H9 (cell line): ENCODE measurements around the gene DLD. TPM values are rescaled to one million over a fixed set of nuclear protein-coding genes. Genes with fewer than 3 reads are reported as not detected.

Experiments
- DNase-seq: peaks from one replicate; pipeline ENCODE4 v3.0.0-alpha.2; 2017
- H2AFZ ChIP-seq: one replicate; pipeline ENCODE4 v1.6.1; 2013; ENCODE audit warnings: mild to moderate bottlenecking, low read length, control low read depth, moderate library complexity
- H2AK5ac ChIP-seq: 2 replicates; pipeline ENCODE4 v1.6.1; 2013; ENCODE audit warnings: low read length, control low read depth, mixed read lengths; ENCODE audit not compliant: insufficient read length
- H2BK120ac ChIP-seq: one replicate; pipeline ENCODE4 v1.6.1; 2013; ENCODE audit warnings: low read depth, mild to moderate bottlenecking, low read length, control low read depth, inconsistent platforms; ENCODE audit not compliant: poor library complexity, severe bottlenecking
- H2BK12ac ChIP-seq: 2 replicates; pipeline ENCODE4 v1.6.1; 2013; ENCODE audit warnings: low read length, control low read depth, mixed read lengths, low read depth; ENCODE audit not compliant: insufficient read length
- H2BK15ac ChIP-seq: 2 replicates; pipeline ENCODE4 v1.6.1; 2013; ENCODE audit warnings: low read depth, low read length, control low read depth
- H2BK20ac ChIP-seq: one replicate; pipeline ENCODE4 v1.6.1; 2013; ENCODE audit warnings: low read depth, mild to moderate bottlenecking, low read length, control low read depth, inconsistent platforms; ENCODE audit not compliant: poor library complexity, severe bottlenecking
- H2BK5ac ChIP-seq: 2 replicates; pipeline ENCODE4 v1.6.1; 2013; ENCODE audit warnings: low read length, control low read depth, mixed read lengths; ENCODE audit not compliant: insufficient read length
- H3K14ac ChIP-seq: 2 replicates; pipeline ENCODE4 v1.6.1; 2013; ENCODE audit warnings: low read length, control low read depth; ENCODE audit not compliant: insufficient read depth
- H3K18ac ChIP-seq: 2 replicates; pipeline ENCODE4 v1.6.1; 2013; ENCODE audit warnings: low read depth, mild to moderate bottlenecking, mixed read lengths, low read length, control low read depth; ENCODE audit not compliant: insufficient read length
- H3K23ac ChIP-seq: 2 replicates; pipeline ENCODE4 v1.6.1; 2013; ENCODE audit warnings: low read length, control low read depth, mixed read lengths, low read depth; ENCODE audit not compliant: insufficient read length
- H3K23me2 ChIP-seq: 2 replicates; pipeline ENCODE4 v1.6.1; 2013; ENCODE audit warnings: low read depth, mild to moderate bottlenecking, mixed read lengths, low read length, control low read depth; ENCODE audit not compliant: insufficient read length, poor library complexity, severe bottlenecking
- H3K27ac ChIP-seq: 2 replicates; pipeline ENCODE4 v1.5.1; 2013; ENCODE audit warnings: low read length, control low read depth, mixed read lengths, low read depth; ENCODE audit not compliant: insufficient read length
- H3K27me3 ChIP-seq: 2 replicates; pipeline ENCODE4 v1.6.1; 2013; ENCODE audit warnings: low read length, control low read depth, inconsistent platforms; ENCODE audit not compliant: insufficient read depth
- H3K4ac ChIP-seq: 2 replicates; pipeline ENCODE4 v1.6.1; 2013; ENCODE audit warnings: low read depth, mild to moderate bottlenecking, control low read depth, inconsistent platforms, low read length, moderate library complexity
- H3K4me1 ChIP-seq: 2 replicates; pipeline ENCODE4 v1.6.1; 2013; ENCODE audit warnings: low read length, control low read depth, inconsistent platforms; ENCODE audit not compliant: insufficient read depth
- H3K4me2 ChIP-seq: 2 replicates; pipeline ENCODE4 v1.6.1; 2013; ENCODE audit warnings: low read length, control low read depth, mixed read lengths; ENCODE audit not compliant: insufficient read length, insufficient read depth
- H3K56ac ChIP-seq: 2 replicates; pipeline ENCODE4 v1.6.1; 2013; ENCODE audit warnings: low read depth, mild to moderate bottlenecking, mixed read lengths, low read length, control low read depth; ENCODE audit not compliant: insufficient read length
- H3K79me1 ChIP-seq: 2 replicates; pipeline ENCODE4 v1.6.1; 2013; ENCODE audit warnings: low read depth, mild to moderate bottlenecking, moderate library complexity, low read length, control low read depth, inconsistent platforms; ENCODE audit not compliant: insufficient read depth, poor library complexity, severe bottlenecking
- H3K79me2 ChIP-seq: 2 replicates; pipeline ENCODE4 v1.6.1; 2013; ENCODE audit warnings: low read length, control low read depth, inconsistent platforms; ENCODE audit not compliant: insufficient read depth
- H3K9ac ChIP-seq: 2 replicates; pipeline ENCODE4 v1.6.1; 2013; ENCODE audit warnings: low read length, control low read depth, mixed read lengths; ENCODE audit not compliant: insufficient read length; ENCODE audit errors: extremely low read depth
- H3K9me3 ChIP-seq: one replicate; pipeline ENCODE4 v1.6.1; 2013; ENCODE audit warnings: low read depth, low read length, inconsistent platforms; ENCODE audit not compliant: control insufficient read depth
- H3T11ph ChIP-seq: one replicate; pipeline ENCODE4 v1.6.1; 2013; ENCODE audit warnings: mild to moderate bottlenecking, low read length, control low read depth, inconsistent platforms
- H4K20me1 ChIP-seq: one replicate; pipeline ENCODE4 v1.6.1; 2013; ENCODE audit not compliant: control insufficient read depth, insufficient read length, insufficient read depth
- H4K5ac ChIP-seq: 2 replicates; pipeline ENCODE4 v1.6.1; 2013; ENCODE audit warnings: low read depth, mild to moderate bottlenecking, mixed read lengths, low read length, control low read depth; ENCODE audit not compliant: insufficient read length
- H4K8ac ChIP-seq: replicated peaks from 2 replicates; pipeline ENCODE4 v1.6.1; 2013; ENCODE audit warnings: low read length, control low read depth, mixed read lengths, low read depth; ENCODE audit not compliant: insufficient read length
- H4K91ac ChIP-seq: 2 replicates; pipeline ENCODE4 v1.6.1; 2013; ENCODE audit warnings: low read depth, mild to moderate bottlenecking, moderate library complexity, mixed read lengths, low read length, control low read depth; ENCODE audit not compliant: insufficient read length
- H3K27ac Mint-ChIP-seq, 3 experiments: 2 replicates in 2 of 3; 3 replicates in 1 of 3; pipeline ENCODE4 v1.8.0; 2020 to 2021; ENCODE audit warnings: mixed read lengths in 3 of 3, mild to moderate bottlenecking in 1 of 3, moderate library complexity in 1 of 3
- H3K27me3 Mint-ChIP-seq: 2 replicates; pipeline ENCODE4 v1.8.0; 2021; ENCODE audit warnings: low read depth, mild to moderate bottlenecking, moderate library complexity, mixed read lengths
- H3K36me3 Mint-ChIP-seq, 3 experiments: 2 replicates in 2 of 3; 3 replicates in 1 of 3; pipeline ENCODE4 v1.8.0; 2020 to 2021; ENCODE audit warnings: low read depth in 3 of 3, mixed read lengths in 3 of 3; ENCODE audit not compliant: insufficient read depth in 1 of 3
- H3K4me1 Mint-ChIP-seq, 2 experiments: 2 replicates each; pipeline ENCODE4 v1.8.0; 2020; ENCODE audit warnings: mixed read lengths in 2 of 2
- H3K4me3 Mint-ChIP-seq, 2 experiments: 2 replicates in 1 of 2; 3 replicates in 1 of 2; pipeline ENCODE4 v1.8.0; 2020 to 2021; ENCODE audit warnings: mild to moderate bottlenecking in 2 of 2, mixed read lengths in 2 of 2, moderate library complexity in 1 of 2
- H3K9me3 Mint-ChIP-seq, 2 experiments: 2 replicates in 1 of 2; 3 replicates in 1 of 2; pipeline ENCODE4 v1.8.0; 2020; ENCODE audit warnings: mild to moderate bottlenecking in 2 of 2, mixed read lengths in 2 of 2, moderate library complexity in 1 of 2
- WGBS: extraction: QIAGEN DNeasy Blood & Tissue Kit; methylation state at CpG from one replicate; pipeline ENCODE4 v1.1.7; 2013; ENCODE audit warnings: missing lambda C conversion rate, low lambda C conversion rate, mixed read lengths; ENCODE audit not compliant: insufficient read length; ENCODE audit errors: extremely low coverage; 5-methylcytosine and 5-hydroxymethylcytosine counted together
- total RNA-seq: library from RNA; stranded (reverse); gene quantifications from 2 replicates; pipeline ENCODE4 v1.2.1, GENCODE V29; 2021
- TF ChIP-seq, protein P1 (sequence below): fragments of 200-600 bp; sonication (generic); conservative IDR thresholded peaks from 3 replicates; pipeline ENCODE4 v1.8.0; 2021; ENCODE audit warnings: antibody characterized with exemption, mild to moderate bottlenecking

The DLD gene
- total RNA-seq, 1 experiment from 2014 or later, result 93.7 TPM

- no peak for DNase-seq
- peaks cover 35 to 83% (median 71%) of the 10 kb centered on the region in 3 experiments; a peak in 6 of 7 replicates for H3K36me3 Mint-ChIP-seq
Measured at GRCh38 chr7:107959527-107959898, 68.5 kb downstream of the DLD start.

More at GRCh38 chr7:107959527-107959898, 68.5 kb downstream of the DLD start:
- Histone ChIP-seq H4K8ac (no peak overlapping the region), H2BK5ac (no peak overlapping the region), H3K4me1 (peaks cover 12% of the 10 kb centered on the region; the same call in 1 of the 2 replicates), H3K79me1 (no peaks in the 10 kb centered on the region), H2AFZ (no peak overlapping the region), H4K20me1 (no peaks in the 10 kb centered on the region), H3K4me2 (no peak overlapping the region), H3K18ac (no peak overlapping the region), H3K79me2 (no peaks in the 10 kb centered on the region), H2BK120ac (no peak overlapping the region), H3K4ac (no peak overlapping the region), H3K9ac (no peak overlapping the region), H4K91ac (no peak overlapping the region), H2BK12ac (no peak overlapping the region), H2BK20ac (no peak overlapping the region), H3T11ph (no peak overlapping the region), H2AK5ac (no peak overlapping the region), H3K23ac (no peak overlapping the region), H2BK15ac (no peak overlapping the region), H3K56ac (no peak overlapping the region), H4K5ac (no peak overlapping the region), H3K14ac (no peak overlapping the region; the same call in 1 of the 2 replicates), H3K27me3 (no peaks in the 10 kb centered on the region), H3K9me3 (no peaks in the 10 kb centered on the region), H3K27ac (no peak overlapping the region), H3K23me2 (no peaks in the 10 kb centered on the region)
- Mint-ChIP-seq H3K4me3 (no peak overlapping the region; a peak in 1 of 5 replicates), H3K4me1 (peaks cover 21 to 31% of the 10 kb centered on the region in 2 experiments), H3K9me3 (no peaks in the 10 kb centered on the region), H3K27ac (peak overlapping the region; percentile 36 to 94 (median 46); a peak in 6 of 7 replicates), H3K27me3 (no peaks in the 10 kb centered on the region)
- WGBS, result no CpG with 5 or more reads among the region's 10 CpGs
- TF ChIP-seq, protein P1, sequence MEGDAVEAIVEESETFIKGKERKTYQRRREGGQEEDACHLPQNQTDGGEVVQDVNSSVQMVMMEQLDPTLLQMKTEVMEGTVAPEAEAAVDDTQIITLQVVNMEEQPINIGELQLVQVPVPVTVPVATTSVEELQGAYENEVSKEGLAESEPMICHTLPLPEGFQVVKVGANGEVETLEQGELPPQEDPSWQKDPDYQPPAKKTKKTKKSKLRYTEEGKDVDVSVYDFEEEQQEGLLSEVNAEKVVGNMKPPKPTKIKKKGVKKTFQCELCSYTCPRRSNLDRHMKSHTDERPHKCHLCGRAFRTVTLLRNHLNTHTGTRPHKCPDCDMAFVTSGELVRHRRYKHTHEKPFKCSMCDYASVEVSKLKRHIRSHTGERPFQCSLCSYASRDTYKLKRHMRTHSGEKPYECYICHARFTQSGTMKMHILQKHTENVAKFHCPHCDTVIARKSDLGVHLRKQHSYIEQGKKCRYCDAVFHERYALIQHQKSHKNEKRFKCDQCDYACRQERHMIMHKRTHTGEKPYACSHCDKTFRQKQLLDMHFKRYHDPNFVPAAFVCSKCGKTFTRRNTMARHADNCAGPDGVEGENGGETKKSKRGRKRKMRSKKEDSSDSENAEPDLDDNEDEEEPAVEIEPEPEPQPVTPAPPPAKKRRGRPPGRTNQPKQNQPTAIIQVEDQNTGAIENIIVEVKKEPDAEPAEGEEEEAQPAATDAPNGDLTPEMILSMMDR, result no peak
